Aorta (tissue), 5 donors: ENCODE results near the gene KCNMA1. TPM values are rescaled to one million over a fixed set of nuclear protein-coding genes. Genes with fewer than 3 reads are reported as not detected.
"Not testable (repeated sequence)": the region's sequence is repeated elsewhere in the genome, so short reads cannot be mapped to it uniquely, and the experiment has no call there.

Experiments
- ATAC-seq: fragments of 200-7000 bp; cut with Tn5 transposase; one replicate; pipeline ENCODE4 v1.9.1; 2022; ENCODE audit warnings: moderate library complexity; ENCODE audit not compliant: low FRiP score
- DNase-seq, 2 donors: peaks; one replicate each; pipeline ENCODE4 v3.0.0-alpha.2; 2020
- H3K27ac ChIP-seq, 2 donors: one replicate each; pipeline ENCODE4 v1.5.1; 2013; ENCODE audit warnings: low read length in 2 of 2, mild to moderate bottlenecking in 2 of 2, moderate library complexity in 2 of 2, control low read depth in 1 of 2, inconsistent platforms in 1 of 2, low read depth in 1 of 2
- H3K27me3 ChIP-seq, 2 donors: one replicate each; pipeline ENCODE4 v1.6.1; 2013; ENCODE audit warnings: control low read depth in 1 of 2, low read length in 1 of 2, mild to moderate bottlenecking in 1 of 2, moderate library complexity in 1 of 2; ENCODE audit not compliant: insufficient read depth in 2 of 2, control insufficient read depth in 1 of 2
- H3K36me3 ChIP-seq, 2 donors: one replicate each; pipeline ENCODE4 v1.6.1; 2013; ENCODE audit warnings: control low read depth in 1 of 2, low read length in 1 of 2, mild to moderate bottlenecking in 1 of 2; ENCODE audit not compliant: insufficient read depth in 2 of 2, control insufficient read depth in 1 of 2
- H3K4me1 ChIP-seq, 2 donors: one replicate each; pipeline ENCODE4 v1.6.1; 2013; ENCODE audit warnings: low read length in 2 of 2, control low read depth in 1 of 2, mild to moderate bottlenecking in 1 of 2, moderate library complexity in 1 of 2; ENCODE audit not compliant: insufficient read depth in 2 of 2, control insufficient read depth in 1 of 2
- H3K4me3 ChIP-seq, 2 donors: one replicate each; pipeline ENCODE4 v1.5.1; 2013; ENCODE audit warnings: low read length in 2 of 2, control low read depth in 1 of 2, mild to moderate bottlenecking in 1 of 2
- H3K9me3 ChIP-seq: one replicate; pipeline ENCODE4 v1.6.1; 2013; ENCODE audit warnings: mild to moderate bottlenecking, low read length; ENCODE audit not compliant: control insufficient read depth
- WGBS, 2 donors: extraction: QIAGEN DNeasy Blood & Tissue Kit; methylation state at CpG; one replicate each; pipeline ENCODE4 v1.1.7; 2013; 5-methylcytosine and 5-hydroxymethylcytosine counted together
- intact Hi-C, 2 donors: fragments of 100-400 bp; cut with DNase I; formaldehyde crosslinking; loops; one replicate each; pipeline versions ENCODE4 v1.14.2 to v1.15.0; 2022
- polyA plus RNA-seq, 2 donors: library from polyadenylated mRNA; stranded (reverse); fragments of 200-250 nt; gene quantifications; one replicate each; pipeline ENCODE4 v1.2.3, GENCODE V29; 2013
- total RNA-seq, 2 donors: library from RNA; stranded (reverse); fragmentation: NEBNext Ultra II Directional; extraction: Animal tissue kit (Norgen Biotek cat#: 25700); gene quantifications; one replicate each; pipeline ENCODE4 v1.2.1, GENCODE V29; 2021
- donor health status: healthy with polysubstance abuse.
- donor health status: Bipolar disorder and iron deficiency.
- donor health status: DM: no; HTN: no; CAD: no.
- donor health status: DM: no; HTN: no; CAD: no.
- donor health status: DM: yes; HTN: yes; CAD: no.

Gene KCNMA1
- total and polyA plus RNA-seq, 4 donors, result 36.8 to 163 (median 125) TPM

DNA sequence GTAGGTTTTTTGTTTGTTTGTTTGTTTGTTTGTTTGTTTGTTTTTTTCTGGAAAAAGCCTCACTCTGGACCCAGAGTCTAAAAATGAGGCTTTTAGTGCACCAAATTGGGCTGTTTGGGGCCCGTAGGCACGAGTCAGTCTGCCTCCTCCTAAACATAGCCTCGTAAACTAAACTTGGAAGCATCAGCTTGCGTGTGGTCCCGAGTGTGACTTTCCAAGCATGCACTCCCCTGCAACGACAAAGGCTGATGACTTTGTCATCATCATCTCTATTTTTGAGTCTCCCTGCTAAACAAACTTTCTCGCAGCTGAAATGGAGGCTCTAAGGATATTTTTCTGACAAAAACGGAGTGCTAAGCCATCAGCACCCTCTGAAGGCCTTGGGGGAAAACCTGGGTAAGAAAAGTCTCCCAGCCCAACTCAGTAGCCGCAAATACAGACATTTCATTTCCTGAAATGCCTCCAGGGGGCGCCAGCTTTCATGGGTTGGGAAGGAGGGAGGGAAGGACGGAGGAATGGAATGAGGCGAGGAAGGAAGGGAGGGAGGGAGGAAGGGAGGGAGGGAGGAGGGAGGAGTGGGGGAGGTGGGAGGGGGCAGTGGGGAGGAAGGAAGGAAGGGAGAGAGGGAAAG, 245.9 kb downstream of the KCNMA1 start:
- intact Hi-C loops, result loop anchor here (2.0 to 5.0 kb wide), 6 partner anchors 25 to 246 kb away; partner anchors contain the start of gene KCNMA1 (in 2 of the 2)
- Histone ChIP-seq H3K9me3 (no peaks in the 10 kb centered on the region), H3K27me3 (no peaks in the 10 kb centered on the region), H3K36me3 (no peaks in the 10 kb centered on the region), H3K4me3 (no peak overlapping the region), H3K27ac (peak overlapping the region; percentile 94 to 100), H3K4me1 (peaks cover 7 to 31% of the 10 kb centered on the region in 2 donors)
- WGBS, 2 donors, result 0 to 2% methylated on average over 12 of the region's 12 CpGs
- DNase-seq (peak; percentile 91 to 94), ATAC-seq (peak; percentile 75)

DNA sequence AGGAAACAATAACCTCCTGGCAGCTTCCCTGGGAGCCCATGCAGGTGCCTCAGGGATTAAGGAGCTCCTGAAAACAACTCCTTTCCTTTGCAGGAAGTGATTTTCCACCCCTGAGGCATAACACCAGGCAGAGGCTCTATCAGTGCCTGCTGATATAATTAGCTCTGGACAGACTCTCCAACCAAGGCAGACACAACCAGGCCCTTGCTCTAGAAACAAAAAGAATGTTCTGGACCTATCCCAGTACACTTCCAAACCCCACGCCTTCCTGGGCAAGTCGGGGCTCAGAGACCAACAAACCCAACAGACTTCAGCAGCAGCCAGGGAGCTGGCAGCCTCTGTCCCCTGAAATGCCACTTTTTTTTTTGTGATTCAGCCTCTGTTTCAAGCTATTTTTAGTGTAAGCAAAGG, 247.1 kb downstream of the KCNMA1 start:
- Histone ChIP-seq H3K4me1 (peaks cover 7 to 41% of the 10 kb centered on the region in 2 donors), H3K27me3 (no peaks in the 10 kb centered on the region), H3K36me3 (no peaks in the 10 kb centered on the region), H3K9me3 (no peaks in the 10 kb centered on the region), H3K27ac (peak overlapping the region; percentile 99 to 100), H3K4me3 (no peak overlapping the region)
- WGBS, 2 donors, result 6 to 8% methylated on average over 2 of the region's 2 CpGs
- ATAC-seq (peak; percentile 49), DNase-seq (peak in 1 of 2 donors; percentile 64)
- intact Hi-C loops, result loop anchor here (2.0 to 5.0 kb wide), 5 partner anchors 40 to 247 kb away; partner anchors contain the start of gene KCNMA1 (in 2 of the 2)

DNA sequence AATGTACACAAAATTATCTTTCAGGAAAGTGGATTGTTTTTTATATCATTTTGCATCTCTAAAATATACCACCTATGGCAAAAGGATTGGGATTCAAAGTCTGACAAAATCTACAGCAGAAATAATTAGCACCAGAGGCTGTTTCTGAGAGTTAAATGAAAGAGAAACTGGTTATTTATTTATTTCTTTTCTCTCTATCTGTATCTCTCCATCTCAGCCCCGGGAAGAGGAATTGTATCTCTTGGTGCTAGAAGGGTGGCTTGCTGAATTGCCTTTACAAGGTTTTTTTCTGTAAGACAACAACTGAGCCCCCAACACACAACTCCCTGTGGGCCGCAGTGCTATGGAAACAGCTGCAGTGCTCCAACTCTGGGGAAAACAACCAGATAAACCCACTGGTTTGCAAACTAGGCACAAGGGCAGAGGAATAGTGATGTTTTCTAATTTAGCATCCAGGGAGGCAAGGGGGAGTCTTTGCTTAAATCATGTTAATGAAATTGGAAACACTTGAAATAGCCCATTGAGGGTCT, 249.0 kb downstream of the KCNMA1 start:
- Histone ChIP-seq H3K4me1 (peaks cover 7 to 41% of the 10 kb centered on the region in 2 donors), H3K27me3 (no peaks in the 10 kb centered on the region), H3K4me3 (no peak overlapping the region), H3K27ac (peak overlapping the region in 1 of 2 donors; percentile 48), H3K36me3 (no peaks in the 10 kb centered on the region), H3K9me3 (no peaks in the 10 kb centered on the region)
- DNase-seq (no peak), ATAC-seq (no peak)
- intact Hi-C loops, result loop anchor here in 1 of 2 donors (5.0 kb wide), 1 partner anchor 86 kb away; no protein-coding TSS in a partner anchor
- WGBS, 2 donors, result 19 to 46% methylated on average over 2 of the region's 2 CpGs

DNA sequence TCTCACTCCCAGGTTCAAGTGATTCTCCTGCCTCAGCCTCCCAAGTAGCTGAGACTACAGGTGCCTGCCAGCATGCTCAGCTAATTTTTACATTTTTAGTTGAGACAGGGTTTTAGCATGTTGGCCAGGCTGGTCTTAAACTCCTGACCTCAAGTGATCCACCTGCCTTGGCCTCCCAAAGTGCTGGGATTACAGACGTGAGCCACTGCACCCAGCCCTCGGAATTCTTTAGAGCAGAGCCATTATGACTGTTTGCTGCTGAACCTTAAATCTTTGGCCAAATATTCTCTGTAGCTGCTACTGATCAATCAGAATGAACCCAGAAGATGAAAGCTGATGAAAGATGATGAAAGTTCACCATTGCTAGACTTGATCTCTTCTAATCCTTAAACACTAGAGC, 249.9 kb downstream of the KCNMA1 start:
- intact Hi-C loops, result loop anchor here in 1 of 2 donors (5.0 kb wide), 1 partner anchor 85 kb away; no protein-coding TSS in a partner anchor
- not testable (repeated sequence) for H3K9me3 ChIP-seq, ATAC-seq, DNase-seq, H3K27me3 ChIP-seq, H3K36me3 ChIP-seq, H3K4me3 ChIP-seq
- 36 to 47% methylated on average over 2 of the region's 2 CpGs for WGBS, 2 donors
- Histone ChIP-seq H3K4me1 (peaks cover 7 to 41% of the 10 kb centered on the region in 2 donors), H3K27ac (peak overlapping the region; percentile 16 to 63)

DNA sequence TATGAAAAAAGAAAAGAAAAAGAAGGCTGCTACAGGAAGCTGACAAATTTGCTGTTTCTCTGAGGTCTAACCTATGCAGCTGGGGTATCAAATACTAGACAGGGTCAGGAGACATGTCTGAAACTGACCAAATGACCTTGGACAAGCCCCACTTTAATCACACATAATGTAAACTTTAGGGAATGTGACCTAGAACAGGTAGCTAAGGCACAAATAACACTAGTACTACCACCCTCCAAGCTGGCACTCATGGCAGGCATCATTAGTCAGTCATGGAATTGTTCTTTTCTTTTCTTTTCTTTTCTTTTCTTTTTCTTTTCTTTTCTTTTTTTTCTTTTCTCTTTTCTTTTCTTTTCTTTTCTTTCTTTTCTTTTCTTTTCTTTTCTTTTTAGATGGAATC, 250.4 kb downstream of the KCNMA1 start:
- DNase-seq (no peak), ATAC-seq (no peak)
- peak overlapping the region; percentile 16 to 84 for H3K27ac ChIP-seq
- no peak overlapping the region for H3K4me3 ChIP-seq
- intact Hi-C loops, result loop anchor here in 1 of 2 donors (5.0 kb wide), 1 partner anchor 85 kb away; no protein-coding TSS in a partner anchor
- no peaks in the 10 kb centered on the region for H3K9me3 ChIP-seq
- peaks cover 7 to 41% of the 10 kb centered on the region in 2 donors for H3K4me1 ChIP-seq
- H3K36me3 ChIP-seq, result no peaks in the 10 kb centered on the region
- no peaks in the 10 kb centered on the region for H3K27me3 ChIP-seq

DNA sequence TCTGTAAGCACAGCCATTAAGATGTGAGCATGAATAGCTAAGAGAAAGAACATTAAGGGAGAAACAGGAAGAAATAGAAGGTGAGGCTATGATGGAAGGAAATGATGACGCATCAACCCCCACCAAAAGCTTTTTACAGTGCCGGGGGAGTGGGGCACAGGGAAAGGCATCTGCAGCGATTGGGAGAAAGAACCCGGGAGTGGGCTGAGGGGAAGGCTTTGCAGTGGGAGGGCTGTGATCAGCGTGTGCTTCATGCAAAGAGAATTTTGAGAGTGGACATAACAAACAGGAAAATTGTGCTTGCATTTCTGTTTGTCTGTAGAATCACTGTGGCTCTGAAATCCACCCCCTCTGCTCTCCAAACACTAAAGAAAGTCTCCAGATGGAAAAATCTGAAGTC, 250.8 kb downstream of the KCNMA1 start:
- 3 to 4% methylated on average over 5 of the region's 5 CpGs for WGBS, 2 donors
- Histone ChIP-seq H3K27me3 (no peaks in the 10 kb centered on the region), H3K9me3 (no peaks in the 10 kb centered on the region), H3K4me3 (no peak overlapping the region), H3K4me1 (peaks cover 7 to 41% of the 10 kb centered on the region in 2 donors), H3K36me3 (no peaks in the 10 kb centered on the region), H3K27ac (peak overlapping the region; percentile 16 to 84)
- peak in 1 of 2 donors; percentile 79 for DNase-seq
- no peak for ATAC-seq
- intact Hi-C loops, result loop anchor here in 1 of 2 donors (5.0 kb wide), 1 partner anchor 85 kb away; no protein-coding TSS in a partner anchor

DNA sequence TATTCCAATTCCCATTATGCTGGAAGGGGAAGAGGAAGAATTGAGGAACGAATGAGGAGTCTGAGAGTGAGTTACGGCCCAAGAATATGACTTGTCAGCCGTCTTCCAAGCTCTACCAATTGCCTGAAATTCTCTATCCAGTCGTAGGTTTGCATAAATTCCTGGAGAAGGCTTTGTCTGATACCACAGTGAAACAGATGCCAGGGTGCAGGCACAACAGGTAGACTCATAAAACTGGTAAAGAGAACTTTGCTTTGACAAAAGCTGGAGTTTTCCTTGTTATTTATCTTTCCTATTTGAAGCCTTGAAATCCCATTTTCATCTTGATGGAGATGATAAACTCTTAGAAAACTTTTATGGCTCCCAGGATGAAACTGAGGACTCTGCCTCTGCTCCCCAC, 251.2 kb downstream of the KCNMA1 start:
- no peak for ATAC-seq
- peaks cover 5 to 38% of the 10 kb centered on the region in 2 donors for H3K4me1 ChIP-seq
- H3K27ac ChIP-seq, result peak overlapping the region; percentile 16 to 71
- no peak overlapping the region for H3K4me3 ChIP-seq
- no peaks in the 10 kb centered on the region for H3K27me3 ChIP-seq
- no peaks in the 10 kb centered on the region for H3K9me3 ChIP-seq
- intact Hi-C loops, result loop anchor here in 1 of 2 donors (5.0 kb wide), 1 partner anchor 84 kb away; no protein-coding TSS in a partner anchor
- DNase-seq, result no peak
- WGBS, 2 donors, result 21 to 45% methylated on average over 4 of the region's 4 CpGs
- no peaks in the 10 kb centered on the region for H3K36me3 ChIP-seq

DNA sequence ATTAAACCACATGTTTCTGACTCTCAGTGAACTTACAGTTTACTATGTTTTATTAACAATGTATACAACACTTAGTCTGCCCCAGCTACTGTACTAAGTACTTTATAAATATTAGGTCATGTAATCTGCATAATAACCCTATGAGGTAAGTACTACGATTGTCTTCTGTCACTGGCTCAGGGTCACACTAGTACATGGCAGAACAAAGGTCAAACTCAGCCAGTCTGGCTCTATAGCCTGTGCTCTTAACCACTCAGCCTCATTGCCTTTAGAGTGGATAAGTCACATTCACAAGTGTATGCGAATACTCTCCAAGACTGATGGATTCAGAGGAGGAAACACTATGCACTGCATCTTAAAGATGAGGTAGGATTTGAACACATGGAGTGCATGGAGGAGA, 252.3 kb downstream of the KCNMA1 start:
- no peaks in the 10 kb centered on the region for H3K9me3 ChIP-seq
- H3K4me3 ChIP-seq, result no peak overlapping the region
- WGBS, 2 donors, result 92 to 95% methylated on average over 2 of the region's 2 CpGs
- no peaks in the 10 kb centered on the region for H3K27me3 ChIP-seq
- no peaks in the 10 kb centered on the region for H3K36me3 ChIP-seq
- peaks cover 2 to 30% of the 10 kb centered on the region in 2 donors for H3K4me1 ChIP-seq
- peak overlapping the region; percentile 16 to 71 for H3K27ac ChIP-seq
- ATAC-seq (no peak), DNase-seq (no peak)
- intact Hi-C loops, result loop anchor here in 1 of 2 donors (5.0 kb wide), 1 partner anchor 83 kb away; no protein-coding TSS in a partner anchor
